Breast epithelium (tissue), 3 donors: ENCODE results near the gene SAMD7.

ENCODE experiments used
- POLR2A ChIP-seq: fragments of 450-650 bp; IDR thresholded peaks from one replicate; pipeline ENCODE4 v1.6.1; 2016; ENCODE audit warnings: antibody characterized with exemption, mild to moderate bottlenecking, moderate library complexity
- POLR2AphosphoS5 ChIP-seq, 3 donors: sonication (generic); formaldehyde crosslinking; IDR thresholded peaks; one replicate each; pipeline ENCODE4 v1.6.1; 2017; ENCODE audit warnings: antibody characterized with exemption in 3 of 3

- TF ChIP-seq POLR2A (no peak), POLR2AphosphoS5 (IDR thresholded peaks at IDR 0.05) (no peak)
Measured at GRCh38 chr3:169929830-169930519, 18.6 kb downstream of the SAMD7 start.
